Measurements from ENCODE around the gene PDXK. TPM values are rescaled to one million over a fixed set of nuclear protein-coding genes. Genes with fewer than 3 reads are reported as not detected.
A peak's percentile ranks its signal among the peaks of the same experiment; 100 is the strongest.

Gene PDXK
- total and polyA plus RNA-seq, 2 of the 13 experiments (the other 11 are each of a cell fraction or from before 2014, with no cell fraction given), result 114 to 184 TPM

- TF ChIP-seq PRDM10 (CRISPR knock-in tag; IDR thresholded peaks at IDR 0.05; ENCODE audit: low read depth) (peak; percentile 97), ADNP (CRISPR knock-in tag; IDR thresholded peaks at IDR 0.05) (no peak), MYC (CRISPR knock-in tag; IDR thresholded peaks at IDR 0.05; ENCODE audit: borderline replicate concordance) (0 out of 2 replicates have a peak, but pooled peaks have one; percentile 20), KDM3A (CRISPR knock-in tag; IDR thresholded peaks at IDR 0.05; ENCODE audit: low read depth) (no peak), ZNF709 (CRISPR knock-in tag; IDR thresholded peaks at IDR 0.05) (peak; percentile 76), ZNF589 (CRISPR knock-in tag; conservative IDR thresholded peaks at IDR 0.05) (0 out of 2 replicates have a peak, but pooled peaks have one; percentile 28), PCBP1 (IDR thresholded peaks at IDR 0.05; ENCODE audit: borderline replicate concordance, low read depth, low read length) (no peak), MXD4 (CRISPR knock-in tag; IDR thresholded peaks at IDR 0.05) (0 out of 2 replicates have a peak, but pooled peaks have one; percentile 50), ZFY (CRISPR knock-in tag; IDR thresholded peaks at IDR 0.05) (peak; percentile 88), GLI4 (CRISPR knock-in tag; IDR thresholded peaks at IDR 0.05; ENCODE audit: borderline replicate concordance) (no peak), HDAC6 (IDR thresholded peaks at IDR 0.05; ENCODE audit: low read depth, low read length) (no peak), ZNF615 (CRISPR knock-in tag; IDR thresholded peaks at IDR 0.05; ENCODE audit: borderline replicate concordance) (no peak)
- TF ChIP-seq, protein P1, sequence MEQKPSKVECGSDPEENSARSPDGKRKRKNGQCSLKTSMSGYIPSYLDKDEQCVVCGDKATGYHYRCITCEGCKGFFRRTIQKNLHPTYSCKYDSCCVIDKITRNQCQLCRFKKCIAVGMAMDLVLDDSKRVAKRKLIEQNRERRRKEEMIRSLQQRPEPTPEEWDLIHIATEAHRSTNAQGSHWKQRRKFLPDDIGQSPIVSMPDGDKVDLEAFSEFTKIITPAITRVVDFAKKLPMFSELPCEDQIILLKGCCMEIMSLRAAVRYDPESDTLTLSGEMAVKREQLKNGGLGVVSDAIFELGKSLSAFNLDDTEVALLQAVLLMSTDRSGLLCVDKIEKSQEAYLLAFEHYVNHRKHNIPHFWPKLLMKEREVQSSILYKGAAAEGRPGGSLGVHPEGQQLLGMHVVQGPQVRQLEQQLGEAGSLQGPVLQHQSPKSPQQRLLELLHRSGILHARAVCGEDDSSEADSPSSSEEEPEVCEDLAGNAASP (CRISPR knock-in tag; IDR thresholded peaks at IDR 0.05; ENCODE audit: borderline replicate concordance), result no peak
Observed at GRCh38 chr21:43775795-43776430, 57.0 kb downstream of the PDXK start, which contains the start of gene CSTB (continued).

Data from HepG2 (cell line).